ENCODE results near the gene AOAH.
A peak's percentile ranks its signal among the peaks of the same experiment; 100 is the strongest.

AOAH gene
- 10.3 to 10.6 reads per million in 2 donors for total RNA-seq

DNA sequence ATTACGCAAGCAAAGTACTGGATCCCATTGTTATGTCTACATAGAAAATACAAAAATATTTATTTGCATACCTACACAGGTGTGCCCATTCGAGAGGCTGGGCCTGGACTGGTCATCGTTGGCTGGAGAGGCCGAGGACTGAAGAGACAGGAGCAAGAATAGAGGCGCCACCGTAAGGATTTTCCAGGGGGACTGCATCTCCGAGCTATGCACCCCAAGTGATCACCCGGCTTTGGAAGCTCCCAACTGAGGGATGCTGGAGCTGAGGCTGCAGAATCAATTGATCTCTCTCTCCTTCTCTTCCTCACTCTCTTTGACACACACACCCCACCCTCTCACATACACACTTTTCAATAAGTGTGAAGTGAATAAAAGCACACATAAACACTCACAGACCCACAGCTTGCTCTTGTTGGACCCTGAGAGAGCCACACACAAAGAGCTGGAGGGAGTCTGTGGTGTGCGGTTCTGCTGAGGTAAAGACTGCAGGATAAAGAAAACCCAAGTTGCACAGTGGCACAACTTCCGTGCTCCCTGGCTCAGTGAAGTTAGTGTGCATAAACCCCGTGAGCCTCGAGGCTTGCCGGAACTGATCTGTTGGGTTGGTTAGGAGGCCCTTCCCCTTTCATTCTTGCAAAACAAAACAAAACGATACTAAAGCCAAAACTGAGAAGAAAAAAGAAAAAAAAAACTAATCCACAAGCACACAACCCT, at the start of gene AOAH:
Gene AOAH (minus strand): TSS at position 544 of the 714 bp plus-strand sequence. CDS start 346 bp downstream, at position 198.
- DNase-seq, result peak; percentile 14 to 99 (median 44)

DNA sequence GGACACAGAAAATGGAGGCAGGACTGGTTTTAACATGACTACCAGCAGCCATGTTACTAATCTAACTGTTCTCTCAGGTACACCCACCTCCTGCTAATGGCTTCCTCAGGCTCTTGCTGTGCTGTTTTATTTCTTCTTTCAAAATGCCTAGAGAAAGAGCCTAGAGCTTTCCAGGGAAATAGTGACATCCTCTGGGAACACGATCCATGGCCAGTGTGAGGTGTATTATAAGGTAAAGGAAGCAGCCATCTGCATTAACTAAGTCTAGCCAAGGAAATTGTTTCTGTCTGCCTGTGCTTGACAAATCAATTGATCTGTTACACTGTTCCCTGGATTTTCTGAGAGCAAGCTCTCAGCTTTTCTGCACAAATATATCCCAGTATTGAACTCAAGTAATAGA, 42.2 kb upstream of the AOAH start:
- DNase-seq, result no peak

- no peak for DNase-seq
Observed at GRCh38 chr7:36765605-36766004, 41.3 kb upstream of the AOAH start.

- peak in 1 of 5 experiments; percentile 66 for DNase-seq
Observed at GRCh38 chr7:36764929-36765328, 40.6 kb upstream of the AOAH start.

DNA sequence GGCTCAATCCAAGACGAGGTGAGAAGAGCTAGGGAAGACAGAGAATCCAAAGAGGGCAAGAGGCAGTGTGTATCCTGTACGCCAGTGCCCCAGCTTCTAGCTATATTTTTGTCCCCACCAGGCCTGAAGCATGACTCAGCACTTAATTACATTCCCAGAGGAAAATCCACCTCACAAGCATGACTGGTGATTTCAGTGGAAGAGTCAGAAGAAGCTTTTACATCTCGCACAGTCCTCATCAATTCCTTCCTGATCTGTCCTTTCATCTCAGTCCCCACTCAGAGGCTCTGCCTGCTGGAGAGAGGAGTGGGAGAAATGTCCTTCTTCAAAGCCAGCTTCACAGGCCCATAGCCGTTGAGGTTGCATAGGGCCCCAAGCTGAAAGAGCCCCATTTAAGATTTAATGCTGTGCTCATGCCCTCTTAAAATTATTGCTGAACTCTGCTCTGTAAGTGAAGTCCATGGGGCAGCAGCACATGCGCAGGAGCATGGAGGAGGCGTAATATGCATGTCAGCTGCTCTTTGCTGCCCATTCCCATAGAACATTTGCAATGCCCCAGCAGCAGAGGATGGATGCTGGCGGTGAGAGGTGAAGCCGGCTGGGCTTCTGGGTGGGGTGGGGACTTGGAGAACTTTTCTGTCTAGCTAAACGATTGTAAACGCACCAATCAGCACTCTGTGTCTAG, 39.0 kb upstream of the AOAH start:
- no peak for DNase-seq

GRCh38 chr7:36762394-36762793, 38.1 kb upstream of the AOAH start:
- no peak for DNase-seq

- no peak for DNase-seq
Observed at GRCh38 chr7:36761835-36762234, 37.5 kb upstream of the AOAH start.

DNA sequence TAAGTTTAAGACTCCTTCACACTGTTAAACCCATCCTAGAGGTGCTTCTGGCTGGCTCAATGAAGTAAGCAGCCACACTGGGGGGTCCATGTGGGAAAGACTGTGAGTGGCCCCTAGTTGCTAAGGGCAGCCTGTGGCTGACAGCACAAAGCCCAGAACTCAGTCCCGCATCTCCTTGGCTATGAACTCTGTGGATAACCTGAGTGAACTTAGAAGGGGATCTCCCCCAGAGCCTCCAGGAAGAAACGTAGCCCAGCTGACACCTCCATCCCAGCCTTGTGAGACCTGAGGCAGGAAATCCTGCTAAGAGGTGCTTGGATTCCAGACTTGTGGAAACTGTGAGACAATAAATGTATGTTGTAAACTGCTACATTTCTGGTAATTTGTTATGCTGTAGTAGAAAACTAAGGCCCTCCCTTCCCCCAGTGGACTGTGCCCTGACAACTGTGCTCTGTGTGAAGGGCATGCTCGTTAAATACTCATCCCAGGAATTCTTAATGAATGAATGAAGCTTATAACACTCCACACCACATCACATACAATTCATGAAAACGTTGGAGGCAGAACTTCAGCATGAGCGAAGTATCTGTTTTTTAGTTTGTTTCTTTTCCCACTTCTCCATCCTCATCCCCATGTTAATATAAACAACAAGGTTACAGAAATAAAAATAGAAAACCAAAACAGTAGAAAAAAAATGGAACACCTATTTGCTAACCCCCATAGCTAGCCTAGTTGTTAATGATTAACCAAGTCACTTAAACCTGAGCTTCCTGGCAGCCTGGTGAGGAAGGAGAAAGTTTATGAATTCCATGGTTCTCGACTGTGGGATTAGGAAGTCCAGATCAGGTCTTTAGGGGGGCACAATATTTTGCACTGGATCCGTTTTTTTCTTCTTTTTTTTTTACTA, 36.8 kb upstream of the AOAH start:
- no peak for DNase-seq

DNA sequence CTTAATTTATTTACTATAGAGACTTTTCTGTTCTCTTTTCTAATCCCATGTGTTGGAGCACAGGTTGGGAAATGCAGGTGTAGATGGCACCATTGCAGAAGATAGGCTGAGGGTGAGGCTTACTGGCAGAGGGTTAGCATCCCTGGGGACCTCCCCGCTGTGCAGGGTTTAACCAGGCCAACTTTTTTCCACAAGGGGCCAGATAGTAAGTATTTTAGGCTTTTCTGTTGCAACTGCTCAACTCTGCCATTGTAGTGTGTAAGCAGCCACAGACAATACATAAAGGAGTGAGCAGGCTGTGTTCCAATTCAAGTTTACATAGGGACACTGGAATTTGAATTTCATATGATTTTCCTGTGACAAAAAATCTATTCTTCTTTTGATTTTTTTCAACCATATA, 34.6 kb upstream of the AOAH start:
- DNase-seq, result no peak

DNA sequence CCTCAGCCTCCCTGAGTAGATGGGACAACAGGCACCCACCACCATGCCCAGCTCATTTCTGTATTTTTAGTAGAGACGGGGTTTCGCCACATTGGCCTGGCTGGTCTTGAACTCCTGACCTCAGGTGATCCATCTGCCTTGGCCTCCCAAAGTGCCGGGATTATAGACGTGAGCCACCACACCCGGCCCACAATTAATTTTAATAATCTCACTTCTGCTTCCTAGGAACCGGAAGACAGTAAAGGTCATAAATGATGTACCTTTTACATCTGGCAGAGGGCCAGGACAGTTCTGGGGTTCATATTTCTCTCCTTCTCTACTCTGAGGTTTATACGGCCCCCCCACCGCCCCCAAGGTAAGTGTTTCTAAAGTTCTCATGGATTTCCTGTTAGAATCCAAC, 31.2 kb upstream of the AOAH start:
- no peak for DNase-seq

GRCh38 chr7:36752026-36752711, 27.9 kb upstream of the AOAH start:
- DNase-seq, result no peak

- no peak for DNase-seq
Observed at GRCh38 chr7:36750451-36750850, 26.2 kb upstream of the AOAH start.

DNA sequence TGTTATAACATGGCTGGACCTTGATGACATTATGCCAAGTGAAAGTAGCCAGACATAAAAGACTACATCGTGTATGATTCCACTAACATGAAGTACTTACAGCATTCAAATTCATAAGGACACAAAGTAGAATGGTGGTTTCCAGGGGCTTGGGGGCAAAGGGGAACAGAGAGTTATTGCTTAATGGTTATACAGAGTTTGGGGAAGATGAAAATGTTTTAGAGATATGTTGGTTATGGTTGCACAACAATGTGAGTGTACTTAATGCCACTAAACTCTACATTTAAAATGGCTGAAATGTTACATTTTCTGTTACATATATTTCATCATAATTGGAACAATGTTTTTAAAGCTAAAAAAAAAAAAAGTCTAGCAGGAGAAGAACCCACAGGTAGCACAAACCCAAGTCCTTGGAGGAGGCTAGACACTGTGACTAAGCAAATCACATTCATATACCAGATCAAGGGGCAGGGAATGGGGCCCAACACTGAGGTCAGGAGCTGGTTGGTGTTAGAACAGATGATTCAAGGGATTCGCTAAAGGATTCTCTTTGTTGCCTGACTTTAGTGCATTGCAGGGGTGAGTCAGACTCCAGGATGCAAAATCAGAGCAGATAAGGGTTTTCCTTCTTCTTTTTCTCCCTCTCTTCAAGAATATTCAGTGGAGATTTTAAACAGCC, 25.1 kb upstream of the AOAH start:
- DNase-seq, result no peak

GRCh38 chr7:36748017-36748487, 23.8 kb upstream of the AOAH start:
- peak in 1 of 5 experiments; percentile 86 for DNase-seq

- DNase-seq, result no peak
Observed at GRCh38 chr7:36747280-36748016, 23.2 kb upstream of the AOAH start.

- DNase-seq, result no peak
Observed at GRCh38 chr7:36746347-36746746, 22.1 kb upstream of the AOAH start.

GRCh38 chr7:36742911-36743775, 18.8 kb upstream of the AOAH start:
- DNase-seq, result no peak

DNA sequence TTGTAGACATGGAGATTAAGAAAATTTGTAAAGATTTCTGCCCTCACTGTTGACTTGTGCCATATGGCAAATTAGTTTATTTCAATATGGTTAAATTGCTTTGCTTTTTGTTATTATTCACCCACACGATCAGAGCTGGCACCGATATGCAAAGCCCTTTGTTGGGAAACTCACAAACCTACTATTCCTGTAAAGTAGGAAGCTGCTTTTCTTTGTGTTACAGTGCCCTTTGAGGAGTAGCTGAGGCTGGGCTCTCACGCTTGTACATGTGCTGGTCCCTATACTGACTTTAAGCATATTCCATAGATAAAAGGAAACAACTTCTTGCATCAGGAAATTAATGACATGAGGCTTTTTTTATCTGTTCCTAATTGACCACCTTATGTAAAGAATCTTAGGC, 17.6 kb upstream of the AOAH start:
- DNase-seq, result no peak

- DNase-seq, result no peak
Observed at GRCh38 chr7:36739351-36739750, 15.1 kb upstream of the AOAH start.

GRCh38 chr7:36736899-36737211, 12.6 kb upstream of the AOAH start:
- peak in 1 of 5 experiments; percentile 56 for DNase-seq

Data from T-helper 2 cell (primary cell).